GM23248 (cell line): Measurements from ENCODE around the gene TRPV2.

Experiments
- EZH2 ChIP-seq: fragments of 200-600 bp; sonication (generic); IDR thresholded peaks from 2 replicates; pipeline ENCODE4 v1.6.1; 2018; ENCODE audit warnings: antibody characterized with exemption, mild to moderate bottlenecking; ENCODE audit not compliant: insufficient read depth, poor library complexity, severe bottlenecking
- EZH2phosphoT487 ChIP-seq: fragments of 200-600 bp; sonication (generic); IDR thresholded peaks from 2 replicates; pipeline ENCODE4 v1.6.1; 2018; ENCODE audit warnings: antibody characterized with exemption, moderate library complexity, mild to moderate bottlenecking, low read depth; ENCODE audit not compliant: insufficient read depth

DNA sequence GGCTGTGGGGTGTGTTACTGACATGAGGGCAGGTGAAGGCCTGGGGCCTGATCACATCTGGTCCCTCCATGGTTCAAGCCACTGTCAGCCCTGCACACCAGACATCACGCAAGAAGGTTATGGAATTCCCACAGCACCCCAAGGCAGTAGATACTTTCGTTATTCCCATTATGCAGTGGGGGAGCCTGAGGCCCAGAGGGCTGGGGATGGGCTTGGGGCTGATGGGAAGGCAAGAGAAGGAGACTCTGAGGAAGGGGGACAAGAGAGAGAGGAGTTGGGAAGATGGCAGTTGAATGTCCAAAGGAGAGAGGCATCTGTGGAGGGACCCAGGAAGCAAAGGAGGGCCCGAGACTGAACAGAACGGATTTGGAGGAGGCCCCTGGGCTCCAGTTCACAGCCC, 34.7 kb downstream of the TRPV2 start:
- TF ChIP-seq EZH2 = no peak
- TF ChIP-seq EZH2phosphoT487 = no peak
